Right ventricle myocardium superior (tissue), 1 donor: ENCODE data around the gene FRMD8. TPM values are rescaled to one million over a fixed set of nuclear protein-coding genes. Genes with fewer than 3 reads are reported as not detected.

Experiments used
- ATAC-seq: fragments of 200-7000 bp; cut with Tn5 transposase; one replicate; pipeline ENCODE4 v1.9.1; 2020; ENCODE audit warnings: mild to moderate bottlenecking; ENCODE audit not compliant: poor library complexity
- DNase-seq: peaks from one replicate; pipeline ENCODE4 v3.0.0-alpha.2; 2020
- intact Hi-C: fragments of 100-400 bp; cut with DNase I; formaldehyde crosslinking; loops from one replicate; pipeline ENCODE4 v1.11.2; 2022
- long read RNA-seq: library from polyadenylated mRNA; unstranded; transcript quantifications from one replicate; pipeline ENCODE4 v2.0.0, GENCODE V29; 2021
- total RNA-seq: library from RNA; stranded (reverse); fragmentation: NEBNext Ultra II Directional; extraction: Animal tissue kit (Norgen Biotek cat#: 25700); gene quantifications from one replicate; pipeline ENCODE4 v1.2.1, GENCODE V29; 2021
- donor health status: DM: no; HTN: yes; CAD: no; lungs with severe emphysema.

The FRMD8 gene
- total RNA-seq: 8.6 TPM
- long read RNA-seq, transcript FRMD8-203 (10 exons, 1,818 nt): minor isoform, 13 of 53 reads
- long read RNA-seq, transcript FRMD8-201 (11 exons, 3,723 nt): major isoform, 20 of 53 reads
- long read RNA-seq, transcript FRMD8-202 (10 exons, 3,514 nt): minor isoform, 5 of 53 reads
- long read RNA-seq, partial matches to known transcripts: 11 of 53 reads
- long read RNA-seq, other reads (novel, unspliced or antisense): 4 of 53 reads

DNA sequence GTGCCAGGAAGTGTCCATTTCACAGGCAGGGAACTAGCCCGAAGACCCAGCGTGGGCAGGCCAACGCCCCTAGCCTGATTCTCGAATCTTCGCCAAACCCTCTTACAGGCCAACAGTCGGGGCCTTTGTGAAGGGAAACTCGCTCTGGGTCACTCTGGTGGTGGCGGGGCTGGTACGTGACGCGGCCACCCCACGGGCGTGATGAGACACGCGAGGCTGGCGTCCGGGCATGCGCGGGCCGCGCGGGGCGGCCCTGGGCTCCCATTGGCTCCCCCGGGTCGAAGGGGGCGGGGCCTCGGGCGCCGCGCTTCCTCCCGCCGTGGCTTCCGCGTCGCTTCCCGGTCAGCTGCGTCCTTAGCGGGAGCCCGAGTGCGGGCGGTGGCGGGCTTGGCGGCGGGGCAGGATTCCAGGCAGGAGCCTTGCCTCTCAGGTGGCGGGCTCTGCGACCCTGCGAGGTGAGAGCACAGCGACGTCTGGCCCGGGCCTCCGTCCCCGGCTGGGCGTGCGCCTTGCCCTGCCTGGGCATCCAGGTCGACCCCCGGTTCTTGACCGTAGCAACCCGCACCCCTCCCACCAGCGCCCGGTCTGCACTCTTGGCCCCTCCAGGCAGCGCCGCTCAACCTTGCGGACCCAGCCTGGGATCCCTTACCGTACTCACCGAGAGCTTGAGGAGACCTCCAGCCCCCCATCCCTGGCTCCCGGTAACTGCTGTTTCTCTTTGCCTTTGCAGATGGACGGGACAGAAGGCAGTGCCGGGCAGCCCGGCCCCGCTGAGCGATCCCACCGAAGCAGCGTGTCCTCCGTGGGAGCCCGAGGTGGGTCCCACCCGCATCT lies at the start of gene FRMD8:
FRMD8 (plus strand) TSS at position 331 of the 834 bp plus-strand sequence; CDS start at position 731, 400 bp downstream.
- ATAC-seq (peak; percentile 81), DNase-seq (peak; percentile 97)
- intact Hi-C loops: no loop called here

- no peak for ATAC-seq
- no peak for DNase-seq
- intact Hi-C loops: no loop called here
Measured at GRCh38 chr11:65338676-65339075, 47.8 kb upstream of the FRMD8 start.

- intact Hi-C loops: no loop called here
- no peak for DNase-seq
- no peak for ATAC-seq
Measured at GRCh38 chr11:65340226-65340625, 46.2 kb upstream of the FRMD8 start.

DNA sequence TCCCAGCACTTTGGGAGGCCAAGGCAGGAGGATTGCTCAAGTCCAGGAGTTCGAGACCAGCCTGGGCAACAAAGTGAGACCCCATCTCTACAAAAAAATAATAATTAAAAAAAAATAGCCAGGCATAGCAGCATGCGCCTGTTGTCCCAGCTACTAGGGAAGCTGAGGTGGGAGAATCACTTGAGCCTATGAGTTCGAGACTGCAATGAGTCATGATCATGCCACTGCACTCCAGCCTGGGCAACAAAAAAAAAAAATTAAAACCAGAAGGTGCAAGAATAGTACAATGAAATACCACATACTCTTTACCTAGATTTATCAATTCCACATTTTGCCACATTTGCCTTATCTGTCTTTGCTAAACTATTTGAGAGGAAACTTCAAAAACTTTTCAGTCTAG lies 44.6 kb upstream of the FRMD8 start:
- no peak for DNase-seq
- ATAC-seq: no peak
- intact Hi-C loops: no loop called here

DNA sequence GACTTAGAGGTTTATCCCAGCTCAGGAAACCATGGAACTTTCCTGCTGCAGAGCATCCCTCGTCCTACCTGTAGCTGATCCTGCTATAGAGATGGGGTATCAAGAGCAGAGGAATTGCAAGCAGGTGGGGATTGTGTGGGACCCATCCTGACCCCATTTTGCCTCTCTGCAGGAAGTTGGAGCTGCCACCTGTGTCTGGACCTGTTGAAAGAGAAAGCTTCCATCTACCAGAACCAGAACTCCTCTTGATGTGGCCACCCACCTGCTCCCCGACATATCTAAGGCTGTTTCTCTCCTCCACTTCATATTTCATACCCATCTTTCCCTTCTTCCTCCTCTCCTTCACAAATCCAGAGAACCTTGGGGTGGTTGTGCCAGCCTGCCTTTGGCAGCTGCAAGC lies 34.9 kb upstream of the FRMD8 start:
- ATAC-seq (no peak), DNase-seq (no peak)
- intact Hi-C loops: no loop called here

DNA sequence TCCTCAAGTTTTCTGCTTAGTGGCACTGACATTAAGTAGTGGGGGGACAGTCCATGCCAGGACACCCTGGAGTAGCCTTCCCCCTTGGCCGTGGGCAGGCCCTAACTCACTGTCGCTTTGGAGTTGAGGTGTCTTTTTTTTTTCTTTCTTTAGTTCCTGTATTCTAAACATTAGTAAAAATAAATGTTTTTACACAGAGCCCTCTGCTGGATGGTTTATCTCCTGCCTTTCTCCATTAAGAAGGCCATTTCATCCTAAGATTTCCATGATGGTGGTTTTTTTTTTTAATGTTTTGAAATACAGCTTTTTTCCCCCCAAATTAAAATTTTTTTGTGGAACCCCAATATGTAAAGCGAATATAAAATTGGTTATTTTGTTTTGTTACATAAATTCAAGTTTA lies 33.7 kb upstream of the FRMD8 start:
- DNase-seq (no peak), ATAC-seq (no peak)
- intact Hi-C loops: no loop called here

DNA sequence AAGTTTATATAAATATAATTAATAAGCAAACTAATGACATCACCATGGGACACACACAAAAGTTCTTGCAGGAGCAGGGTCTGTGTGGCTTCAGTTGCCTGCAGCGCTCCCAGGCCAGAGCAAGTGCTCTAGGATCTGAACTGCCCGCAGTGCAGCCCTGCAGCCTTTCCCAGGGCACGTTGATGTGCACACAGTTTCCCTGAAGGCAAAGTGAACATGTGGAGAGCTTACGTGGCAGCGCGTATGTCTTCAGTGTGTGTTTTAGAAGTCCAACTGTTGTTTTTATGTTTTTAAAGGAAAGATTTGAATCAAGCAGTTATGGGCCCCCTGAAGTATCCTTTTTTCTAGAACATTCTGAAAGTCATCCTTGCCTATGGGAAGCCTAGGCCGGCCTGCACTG lies 33.1 kb upstream of the FRMD8 start:
- intact Hi-C loops: no loop called here
- DNase-seq (no peak), ATAC-seq (no peak)

DNA sequence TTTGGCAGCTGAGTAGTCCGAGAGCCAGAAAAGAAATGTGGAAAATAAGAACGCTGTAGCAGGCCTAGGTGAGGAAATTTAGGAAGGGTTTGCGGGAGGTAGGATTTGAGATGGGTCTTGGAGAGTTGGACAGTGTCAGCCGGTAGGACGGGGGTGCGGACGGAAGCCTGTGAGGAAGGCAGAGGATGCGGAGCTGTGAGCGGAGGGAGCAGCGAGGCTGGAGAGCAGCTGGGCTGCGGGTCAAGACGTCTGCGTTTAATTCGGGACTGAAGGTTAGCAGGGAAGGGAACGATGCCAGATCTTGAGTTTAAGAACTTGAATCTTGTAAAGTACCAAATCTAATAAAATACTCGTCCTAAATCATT lies 32.6 kb upstream of the FRMD8 start:
- no peak for DNase-seq
- ATAC-seq: peak; percentile 11
- intact Hi-C loops: no loop called here

- DNase-seq (peak; percentile 98), ATAC-seq (peak; percentile 87)
- intact Hi-C loops: no loop called here
Measured at GRCh38 chr11:65354265-65355012, 32.0 kb upstream of the FRMD8 start, which contains the start of gene TIGD3. Gene TIGD3 (plus strand): TSS chr11:65354751. CDS start chr11:65355809, 1,058 bp downstream.

DNA sequence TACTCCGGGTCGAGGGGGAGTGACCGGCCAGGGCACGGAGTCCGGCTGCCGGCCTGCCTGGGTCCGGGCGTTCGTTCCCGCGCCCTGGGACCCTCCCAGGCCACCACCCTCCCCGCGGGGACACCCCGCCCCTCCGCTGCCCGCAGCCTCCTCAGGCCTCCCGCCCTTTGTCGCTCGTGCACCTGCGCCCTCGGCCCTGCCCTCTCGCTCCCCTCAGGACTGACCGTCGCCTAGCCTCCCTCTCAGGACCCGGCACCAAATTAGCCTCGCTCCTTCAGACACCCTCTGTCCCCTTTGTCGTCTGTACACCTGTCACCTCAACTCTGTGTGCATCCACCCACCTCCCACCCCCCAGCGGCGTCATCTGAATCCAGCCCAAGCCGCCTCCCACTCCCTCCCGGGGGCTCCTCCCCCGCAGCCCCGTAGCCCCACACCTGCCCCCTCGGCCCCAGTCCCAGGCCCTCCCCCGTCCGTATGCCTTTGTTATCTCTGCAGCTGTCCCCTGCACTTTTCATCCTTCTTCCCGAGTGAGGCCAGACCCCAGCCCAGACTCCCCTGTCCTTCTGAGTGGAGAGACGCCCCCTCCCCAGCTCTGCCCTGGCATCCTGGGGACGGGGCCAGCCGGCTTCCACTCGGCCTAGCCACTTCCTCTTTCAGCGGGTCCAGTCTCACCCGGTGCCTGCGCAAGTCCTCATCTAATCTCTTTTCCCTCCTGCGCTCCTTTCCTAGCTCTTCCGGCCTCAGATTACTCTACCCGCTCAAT lies 31.2 kb upstream of the FRMD8 start:
- intact Hi-C loops: no loop called here
- peak; percentile 1 for ATAC-seq
- DNase-seq: peak; percentile 62

- ATAC-seq (peak; percentile 7), DNase-seq (peak; percentile 71)
- intact Hi-C loops: no loop called here
Measured at GRCh38 chr11:65355776-65356393, 30.6 kb upstream of the FRMD8 start.

- intact Hi-C loops: no loop called here
- DNase-seq: peak; percentile 60
- peak; percentile 12 for ATAC-seq
Measured at GRCh38 chr11:65356394-65356972, 30.0 kb upstream of the FRMD8 start.

GRCh38 chr11:65357856-65358356 lies 28.5 kb upstream of the FRMD8 start:
- DNase-seq (peak; percentile 78), ATAC-seq (peak; percentile 49)
- intact Hi-C loops: no loop called here

DNA sequence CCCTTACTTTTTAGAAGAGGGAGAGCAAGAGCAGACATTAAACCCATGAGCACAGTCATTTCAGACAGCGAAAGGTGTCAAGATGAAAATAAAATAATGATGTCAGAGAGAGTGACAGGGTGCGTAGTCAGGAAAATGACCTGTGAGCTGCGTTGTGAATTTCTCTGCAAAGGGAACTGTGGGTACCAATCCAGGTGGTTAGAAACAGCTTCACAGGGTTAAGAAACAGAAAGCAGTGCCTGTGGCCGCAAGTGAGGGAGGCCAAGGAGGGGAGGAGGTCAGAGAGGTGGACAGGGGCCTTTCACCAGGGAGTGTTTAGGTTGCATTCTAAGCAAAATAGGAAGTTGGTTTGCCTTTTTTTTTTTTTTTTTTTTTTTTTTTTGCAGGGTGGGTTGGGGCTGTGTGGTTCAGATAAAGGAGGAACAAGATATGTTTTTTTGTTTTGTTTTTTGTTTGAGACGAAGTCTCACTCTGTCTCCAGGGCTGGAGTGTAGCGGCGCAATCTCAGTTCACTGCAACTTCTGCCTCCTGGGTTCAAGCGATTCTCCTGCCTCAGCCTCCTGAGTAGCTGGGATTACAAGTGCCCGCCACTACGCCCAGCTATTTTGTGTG lies 24.0 kb upstream of the FRMD8 start:
- no peak for ATAC-seq
- no peak for DNase-seq
- intact Hi-C loops: no loop called here

DNA sequence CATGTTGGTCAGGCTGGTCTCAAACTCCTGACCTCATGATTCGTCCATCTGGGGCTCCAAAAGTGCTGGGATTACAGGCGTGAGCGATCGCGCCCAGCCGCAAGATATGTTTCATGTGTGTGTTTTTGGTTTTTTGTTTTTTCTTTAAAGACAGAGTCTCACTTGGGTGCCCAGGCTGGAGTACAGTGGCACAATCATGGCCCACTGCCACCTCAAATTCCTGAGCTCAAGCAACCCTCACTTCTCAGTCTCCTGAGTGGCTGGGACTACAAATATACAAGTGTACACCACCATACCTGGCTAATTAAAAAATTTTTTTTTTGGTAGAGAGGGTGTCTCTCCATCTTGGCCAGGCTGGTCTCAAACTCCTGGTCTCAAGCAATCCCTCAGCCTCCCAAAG lies 23.5 kb upstream of the FRMD8 start:
- intact Hi-C loops: no loop called here
- no peak for DNase-seq
- no peak for ATAC-seq

GRCh38 chr11:65363770-65364169 lies 22.7 kb upstream of the FRMD8 start:
- intact Hi-C loops: no loop called here
- DNase-seq (no peak), ATAC-seq (no peak)

- no peak for DNase-seq
- ATAC-seq: peak; percentile 77
- intact Hi-C loops: loop anchor here (2.0 kb wide), 1 partner anchor 144 kb away; no protein-coding TSS in a partner anchor
Measured at GRCh38 chr11:65366340-65366773, 20.1 kb upstream of the FRMD8 start.
